ENCODE results near the gene MYLK. TPM values are rescaled to one million over a fixed set of nuclear protein-coding genes. Genes with fewer than 3 reads are reported as not detected.

MYLK gene
- total RNA-seq, 1 donor from 2014 or later = 24.3 TPM

DNA sequence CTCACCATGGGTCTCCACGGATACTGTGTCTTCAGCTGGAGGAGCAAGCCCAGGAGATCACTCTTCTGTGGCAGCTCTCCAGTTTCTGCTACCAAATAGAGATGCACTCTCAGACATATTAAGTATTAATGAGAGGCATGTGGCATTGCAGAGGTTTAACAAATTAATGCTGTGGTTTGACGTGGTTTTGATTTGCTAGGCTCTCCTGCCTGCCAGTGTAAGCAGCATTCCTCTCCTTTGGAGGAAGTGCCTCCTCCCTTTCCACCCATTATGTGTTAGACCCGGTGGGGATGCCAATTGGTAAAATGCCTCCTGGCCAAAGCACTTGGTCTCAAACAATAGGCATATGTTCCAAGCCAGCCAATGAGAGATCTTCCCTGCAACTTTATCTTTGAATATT lies 124.8 kb downstream of the MYLK start:
- Mint-ChIP-seq H3K36me3 (ENCODE audit: unreplicated experiment) (no peaks in the 10 kb centered on the region), H3K4me1 (ENCODE audit: unreplicated experiment) (peaks cover 44% of the 10 kb centered on the region), H3K27me3 (ENCODE audit: unreplicated experiment) (no peaks in the 10 kb centered on the region), H3K27ac (ENCODE audit: unreplicated experiment) (no peak overlapping the region), H3K4me3 (ENCODE audit: unreplicated experiment) (no peak overlapping the region), H3K9me3 (ENCODE audit: unreplicated experiment) (peaks cover 4% of the 10 kb centered on the region)
- TF ChIP-seq, protein P1, sequence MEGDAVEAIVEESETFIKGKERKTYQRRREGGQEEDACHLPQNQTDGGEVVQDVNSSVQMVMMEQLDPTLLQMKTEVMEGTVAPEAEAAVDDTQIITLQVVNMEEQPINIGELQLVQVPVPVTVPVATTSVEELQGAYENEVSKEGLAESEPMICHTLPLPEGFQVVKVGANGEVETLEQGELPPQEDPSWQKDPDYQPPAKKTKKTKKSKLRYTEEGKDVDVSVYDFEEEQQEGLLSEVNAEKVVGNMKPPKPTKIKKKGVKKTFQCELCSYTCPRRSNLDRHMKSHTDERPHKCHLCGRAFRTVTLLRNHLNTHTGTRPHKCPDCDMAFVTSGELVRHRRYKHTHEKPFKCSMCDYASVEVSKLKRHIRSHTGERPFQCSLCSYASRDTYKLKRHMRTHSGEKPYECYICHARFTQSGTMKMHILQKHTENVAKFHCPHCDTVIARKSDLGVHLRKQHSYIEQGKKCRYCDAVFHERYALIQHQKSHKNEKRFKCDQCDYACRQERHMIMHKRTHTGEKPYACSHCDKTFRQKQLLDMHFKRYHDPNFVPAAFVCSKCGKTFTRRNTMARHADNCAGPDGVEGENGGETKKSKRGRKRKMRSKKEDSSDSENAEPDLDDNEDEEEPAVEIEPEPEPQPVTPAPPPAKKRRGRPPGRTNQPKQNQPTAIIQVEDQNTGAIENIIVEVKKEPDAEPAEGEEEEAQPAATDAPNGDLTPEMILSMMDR (IDR thresholded peaks at IDR 0.05) = no peak
- DNase-seq (ENCODE audit: extremely low spot score, unreplicated experiment) = peak; percentile 38

DNA sequence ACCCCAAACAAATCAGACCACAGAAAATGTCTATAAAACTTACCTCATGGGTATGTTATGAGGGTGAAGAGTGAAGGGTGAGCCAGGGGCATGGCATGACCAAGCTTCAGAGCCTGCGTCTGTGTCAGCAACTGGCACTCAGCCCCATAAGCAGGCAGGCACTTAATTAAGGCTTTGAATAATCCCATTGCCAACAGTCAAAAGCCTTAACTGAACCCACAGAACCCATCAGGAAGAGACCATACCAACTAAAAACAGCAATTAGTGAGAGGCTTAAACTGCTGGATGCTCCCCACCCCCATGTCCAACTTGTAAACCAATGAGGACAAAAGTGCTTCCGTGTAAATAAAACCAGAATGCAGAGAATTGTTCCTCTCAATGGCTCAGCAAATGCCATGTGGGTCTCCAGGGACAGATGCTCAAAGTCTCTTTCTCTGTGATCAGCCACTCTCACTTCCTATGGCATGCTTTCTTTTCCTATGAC lies 126.0 kb downstream of the MYLK start:
- Mint-ChIP-seq H3K36me3 (ENCODE audit: unreplicated experiment) (no peaks in the 10 kb centered on the region), H3K27me3 (ENCODE audit: unreplicated experiment) (no peaks in the 10 kb centered on the region), H3K4me1 (ENCODE audit: unreplicated experiment) (peaks cover 51% of the 10 kb centered on the region), H3K4me3 (ENCODE audit: unreplicated experiment) (no peak overlapping the region), H3K9me3 (ENCODE audit: unreplicated experiment) (peaks cover 4% of the 10 kb centered on the region), H3K27ac (ENCODE audit: unreplicated experiment) (peak overlapping the region; percentile 29)
- TF ChIP-seq, protein P1 (IDR thresholded peaks at IDR 0.05) = no peak
- peak; percentile 34 for DNase-seq (ENCODE audit: extremely low spot score, unreplicated experiment)

DNA sequence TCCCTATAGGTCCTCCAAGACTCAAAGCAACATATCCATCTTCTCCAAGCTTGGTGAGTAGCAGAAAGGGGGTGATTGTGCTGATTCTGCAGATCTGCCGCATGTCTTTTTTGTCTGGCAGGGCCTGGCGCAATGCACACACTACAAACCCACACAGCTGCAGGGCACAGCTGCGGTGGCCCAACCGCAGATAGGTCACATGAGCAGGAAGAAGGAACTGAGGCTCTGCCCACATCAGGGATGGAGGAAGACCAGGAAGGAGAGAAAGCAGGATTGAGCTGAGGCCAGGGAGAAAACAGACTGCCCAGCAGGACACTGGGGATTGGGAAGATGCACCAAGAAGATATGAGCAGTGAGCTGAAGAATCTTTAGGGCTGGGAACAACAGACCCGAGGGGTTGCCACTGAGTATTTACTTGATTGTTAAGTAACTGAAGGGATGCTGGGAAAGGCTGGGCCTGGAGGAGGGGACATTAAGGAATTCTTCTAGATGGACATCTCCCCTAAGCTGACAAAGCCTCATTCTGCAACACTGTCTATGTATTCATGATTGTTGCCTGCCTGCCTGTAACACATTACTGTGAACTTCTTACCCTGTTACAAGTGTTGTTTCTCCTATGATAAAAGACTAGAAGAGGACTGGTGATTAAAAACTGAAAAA lies 126.7 kb downstream of the MYLK start:
- H3K9me3 Mint-ChIP-seq (ENCODE audit: unreplicated experiment) = peaks cover 4% of the 10 kb centered on the region
- H3K36me3 Mint-ChIP-seq (ENCODE audit: unreplicated experiment) = no peaks in the 10 kb centered on the region
- DNase-seq (ENCODE audit: extremely low spot score, unreplicated experiment) = peak; percentile 56
- H3K27me3 Mint-ChIP-seq (ENCODE audit: unreplicated experiment) = no peaks in the 10 kb centered on the region
- peak overlapping the region; percentile 20 for H3K4me3 Mint-ChIP-seq (ENCODE audit: unreplicated experiment)
- TF ChIP-seq, protein P1 (IDR thresholded peaks at IDR 0.05) = no peak
- peak overlapping the region; percentile 29 for H3K27ac Mint-ChIP-seq (ENCODE audit: unreplicated experiment)
- H3K4me1 Mint-ChIP-seq (ENCODE audit: unreplicated experiment) = peaks cover 51% of the 10 kb centered on the region

DNA sequence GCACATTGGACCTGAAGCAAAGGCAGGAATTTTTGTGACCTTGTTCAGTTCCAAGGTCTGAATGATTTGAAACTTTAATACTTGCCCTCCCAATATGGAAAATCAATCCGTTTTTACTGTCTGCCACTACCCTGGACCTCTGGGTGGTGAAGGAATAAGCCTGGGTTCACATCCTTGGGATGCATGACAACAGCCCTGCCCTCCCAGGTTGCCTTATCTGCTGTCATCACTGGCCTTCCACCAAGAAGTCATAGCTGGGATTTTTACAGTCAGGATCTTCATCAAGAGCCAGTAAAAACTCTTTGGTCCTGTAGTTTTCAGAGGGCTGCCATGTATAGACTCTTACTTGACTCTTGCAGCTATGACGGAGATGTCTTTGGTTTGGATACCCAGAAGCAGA lies 128.6 kb downstream of the MYLK start:
- TF ChIP-seq, protein P1 (IDR thresholded peaks at IDR 0.05) = no peak
- no peak for DNase-seq (ENCODE audit: extremely low spot score, unreplicated experiment)
- H3K4me3 Mint-ChIP-seq (ENCODE audit: unreplicated experiment) = no peak overlapping the region
- peaks cover 64% of the 10 kb centered on the region for H3K4me1 Mint-ChIP-seq (ENCODE audit: unreplicated experiment)
- peaks cover 4% of the 10 kb centered on the region for H3K9me3 Mint-ChIP-seq (ENCODE audit: unreplicated experiment)
- H3K27me3 Mint-ChIP-seq (ENCODE audit: unreplicated experiment) = no peaks in the 10 kb centered on the region
- no peak overlapping the region for H3K27ac Mint-ChIP-seq (ENCODE audit: unreplicated experiment)
- no peaks in the 10 kb centered on the region for H3K36me3 Mint-ChIP-seq (ENCODE audit: unreplicated experiment)

DNA sequence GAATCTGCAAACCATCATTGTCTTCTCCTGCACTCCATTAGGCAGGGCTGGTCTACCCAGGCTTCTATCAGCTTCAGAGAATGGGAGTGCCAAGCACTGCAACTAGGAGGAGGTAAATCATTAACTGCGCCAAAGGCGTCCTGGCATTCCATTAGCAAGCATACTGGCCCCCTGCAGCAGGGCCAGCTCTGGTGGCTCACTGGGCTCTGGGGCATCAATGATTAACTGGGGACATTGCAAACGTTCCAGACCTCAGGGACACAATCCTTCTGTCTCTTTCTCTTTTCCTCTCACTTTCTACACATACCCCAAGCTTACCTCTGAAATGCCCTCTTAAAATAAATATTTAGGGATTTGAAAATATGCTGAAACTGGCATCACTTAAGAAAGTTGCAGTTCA lies 129.0 kb downstream of the MYLK start:
- no peak overlapping the region for H3K4me3 Mint-ChIP-seq (ENCODE audit: unreplicated experiment)
- H3K9me3 Mint-ChIP-seq (ENCODE audit: unreplicated experiment) = peaks cover 4% of the 10 kb centered on the region
- TF ChIP-seq, protein P1 (IDR thresholded peaks at IDR 0.05) = no peak
- DNase-seq (ENCODE audit: extremely low spot score, unreplicated experiment) = no peak
- H3K4me1 Mint-ChIP-seq (ENCODE audit: unreplicated experiment) = peaks cover 68% of the 10 kb centered on the region
- H3K36me3 Mint-ChIP-seq (ENCODE audit: unreplicated experiment) = no peaks in the 10 kb centered on the region
- no peak overlapping the region for H3K27ac Mint-ChIP-seq (ENCODE audit: unreplicated experiment)
- H3K27me3 Mint-ChIP-seq (ENCODE audit: unreplicated experiment) = no peaks in the 10 kb centered on the region
